ENCODE results near the gene CEBPG. TPM values are rescaled to one million over a fixed set of nuclear protein-coding genes. Genes with fewer than 3 reads are reported as not detected.

Gene CEBPG
- total RNA-seq, 1 experiment from 2014 or later, result 25.8 TPM

DNA sequence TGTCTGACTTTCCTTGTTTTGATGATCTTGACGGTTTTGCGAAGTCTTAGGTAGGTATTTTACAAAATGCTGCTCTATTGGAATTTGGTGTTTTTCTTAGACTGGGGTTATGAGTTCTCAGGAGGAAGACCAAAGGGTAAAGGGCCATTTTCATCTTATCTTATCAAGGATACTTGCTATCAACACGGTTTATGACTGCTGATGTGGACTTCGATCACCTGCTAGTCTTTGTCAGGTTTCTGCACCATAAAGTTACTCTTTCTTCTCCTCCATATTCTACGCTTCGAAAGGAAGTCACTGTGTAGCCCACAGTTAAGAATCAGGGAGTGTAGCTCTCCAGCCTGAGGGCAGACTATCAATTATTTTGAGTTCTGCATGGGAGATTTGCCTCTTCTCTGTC, 7.4 kb upstream of the CEBPG start:
- Histone ChIP-seq H3K36me3 (replicated peaks; ENCODE audit: control insufficient read depth, insufficient read depth, low read length) (no peaks in the 10 kb centered on the region), H3K27me3 (ENCODE audit: control insufficient read depth, insufficient read depth, low read length) (no peaks in the 10 kb centered on the region), H3K4me3 (ENCODE audit: insufficient read depth, low read depth, low read length) (no peak overlapping the region)
- DNase-seq, result no peak

DNA sequence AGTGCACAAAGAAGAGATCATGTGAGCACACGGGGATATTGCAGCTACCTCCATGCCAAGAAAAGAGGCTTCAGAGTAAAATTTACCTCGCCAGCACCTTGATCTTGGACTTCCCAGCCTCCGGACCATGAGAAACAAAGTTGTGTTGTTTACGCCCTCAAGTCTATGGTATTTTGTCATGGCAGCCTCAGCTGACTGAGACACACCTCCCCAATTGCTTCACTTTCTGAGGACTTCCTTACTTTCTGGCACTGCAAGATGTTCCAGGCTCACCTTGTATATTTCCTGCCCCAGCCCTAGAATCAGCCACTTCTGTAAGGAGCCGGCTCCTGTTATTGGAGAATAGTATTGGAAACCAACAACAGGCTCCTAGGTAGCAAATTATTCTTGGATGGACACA, 6.6 kb upstream of the CEBPG start:
- Histone ChIP-seq H3K36me3 (replicated peaks; ENCODE audit: control insufficient read depth, insufficient read depth, low read length) (no peaks in the 10 kb centered on the region), H3K27me3 (ENCODE audit: control insufficient read depth, insufficient read depth, low read length) (no peaks in the 10 kb centered on the region), H3K4me3 (ENCODE audit: insufficient read depth, low read depth, low read length) (no peak overlapping the region)
- no peak for DNase-seq

DNA sequence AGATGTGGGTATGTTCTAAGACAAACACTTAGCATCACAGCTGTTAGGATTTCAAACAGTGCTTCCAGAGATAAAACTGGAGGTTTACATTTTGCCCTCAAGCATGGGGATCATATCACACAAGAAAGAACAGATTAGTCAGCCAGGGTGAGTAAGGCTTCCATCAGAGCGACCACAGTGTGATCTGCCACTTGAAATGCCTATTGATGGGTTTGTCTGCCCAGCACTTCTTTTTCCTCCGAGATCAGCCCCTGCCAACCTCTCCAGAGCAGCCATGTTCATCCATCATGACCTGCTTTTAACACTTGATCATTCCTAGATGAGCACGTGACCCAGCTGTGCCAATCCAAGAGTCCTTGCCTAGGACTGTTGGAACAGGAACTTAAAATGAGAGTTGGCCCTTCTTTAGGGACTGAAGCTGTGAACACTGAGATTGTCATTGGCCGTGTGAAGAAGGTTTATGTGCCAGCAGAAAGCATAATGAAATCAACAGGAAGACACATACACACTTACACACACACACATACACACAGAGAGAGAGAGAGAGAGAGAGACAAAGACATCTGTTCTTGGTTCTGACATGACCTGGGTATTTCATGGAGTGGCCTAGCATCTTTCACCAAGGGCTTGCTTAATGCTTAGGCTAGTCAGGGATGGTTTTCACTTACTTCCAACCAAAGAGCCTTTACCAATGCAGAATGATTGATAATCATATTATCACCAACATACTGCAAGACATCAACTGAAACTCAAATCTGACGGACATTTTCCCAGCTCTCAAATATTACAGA, 5.2 kb upstream of the CEBPG start:
- DNase-seq, result no peak
- Histone ChIP-seq H3K27me3 (ENCODE audit: control insufficient read depth, insufficient read depth, low read length) (no peaks in the 10 kb centered on the region; the same call in 1 of the 2 replicates), H3K4me3 (ENCODE audit: insufficient read depth, low read depth, low read length) (no peak overlapping the region), H3K36me3 (replicated peaks; ENCODE audit: control insufficient read depth, insufficient read depth, low read length) (no peaks in the 10 kb centered on the region)

DNA sequence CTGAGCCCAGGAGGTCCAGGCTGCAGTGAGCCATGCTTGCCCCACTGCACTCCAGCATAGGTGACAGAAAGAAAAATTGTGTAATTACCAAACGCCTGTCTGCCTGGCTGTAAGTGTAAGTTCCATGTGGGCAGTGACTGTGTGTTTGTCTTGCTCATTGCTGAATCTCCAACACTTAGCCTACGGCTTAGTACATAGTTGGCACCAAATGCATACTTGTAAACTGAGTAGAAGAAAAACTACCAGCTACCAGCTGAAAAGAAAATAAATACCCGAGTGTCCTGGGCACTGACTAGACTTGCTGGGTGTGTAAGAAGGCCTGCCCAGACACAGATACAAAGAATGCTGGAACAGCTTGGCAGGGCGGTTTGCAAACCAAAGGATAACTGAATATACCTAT, 2.7 kb upstream of the CEBPG start:
- Histone ChIP-seq H3K36me3 (replicated peaks; ENCODE audit: control insufficient read depth, insufficient read depth, low read length) (no peaks in the 10 kb centered on the region), H3K27me3 (ENCODE audit: control insufficient read depth, insufficient read depth, low read length) (no peaks in the 10 kb centered on the region; the same call in 1 of the 2 replicates), H3K4me3 (ENCODE audit: insufficient read depth, low read depth, low read length) (no peak overlapping the region)
- DNase-seq, result no peak

DNA sequence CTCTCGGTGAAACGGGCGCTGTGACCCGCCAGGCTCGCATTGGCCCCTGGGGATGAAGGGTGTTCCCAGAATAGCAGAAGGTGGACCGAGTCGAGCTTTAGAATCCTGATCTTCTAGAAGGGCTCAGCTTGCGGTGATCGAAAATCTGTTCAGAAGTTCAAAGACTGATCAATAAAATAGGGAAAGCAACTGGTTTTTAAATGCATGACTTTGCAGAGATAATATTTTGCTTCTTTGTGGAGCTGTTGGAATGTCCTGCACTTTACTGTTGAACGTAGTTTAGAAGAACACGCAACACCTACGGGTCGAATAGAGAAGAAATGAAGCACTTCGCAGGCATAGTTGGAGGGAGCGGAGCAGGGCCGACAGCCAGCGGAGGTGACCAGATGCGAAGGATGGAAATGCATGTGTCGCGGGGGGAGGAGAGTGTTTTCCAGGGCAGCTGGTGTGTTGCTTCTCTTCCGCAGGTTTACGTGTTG, 766 bp downstream of the CEBPG start:
- peak overlapping the region; percentile 84 for H3K4me3 ChIP-seq (ENCODE audit: insufficient read depth, low read depth, low read length)
- DNase-seq, result peak; percentile 51

DNA sequence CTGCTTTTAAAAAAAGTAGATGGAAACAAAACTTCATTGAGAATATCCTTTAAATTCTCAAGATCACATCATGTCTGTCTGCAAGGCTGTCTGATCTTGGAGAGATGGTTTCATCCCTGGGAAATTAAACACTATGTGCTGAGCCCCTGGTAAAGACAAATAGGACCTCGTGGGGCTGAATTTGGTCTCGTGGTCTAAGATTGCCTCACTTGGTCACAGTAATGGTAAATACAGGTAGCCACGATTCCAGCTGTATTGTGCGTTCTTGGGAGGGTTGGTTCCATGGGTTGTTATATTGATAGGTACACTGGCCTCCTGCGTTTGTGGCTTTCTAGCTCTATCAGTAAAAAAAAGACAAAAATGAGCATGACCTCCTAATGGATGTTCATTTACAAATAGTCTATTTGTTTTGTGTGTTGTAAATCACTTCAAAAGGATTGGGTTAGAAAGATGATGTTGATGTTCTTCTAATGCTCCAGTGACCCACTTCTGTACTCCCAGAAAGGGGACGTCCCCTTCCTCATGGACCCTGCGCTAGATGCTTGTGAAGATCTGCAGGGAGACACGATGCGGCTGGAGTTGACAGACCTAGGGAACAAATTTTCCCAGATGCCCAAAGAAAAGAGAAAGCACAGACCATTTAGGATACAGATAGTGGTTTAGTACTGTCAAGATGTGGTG, 1.8 kb downstream of the CEBPG start:
- Histone ChIP-seq H3K4me3 (ENCODE audit: insufficient read depth, low read depth, low read length) (no peak overlapping the region), H3K27me3 (ENCODE audit: control insufficient read depth, insufficient read depth, low read length) (no peaks in the 10 kb centered on the region; the same call in 1 of the 2 replicates), H3K36me3 (replicated peaks; ENCODE audit: control insufficient read depth, insufficient read depth, low read length) (no peaks in the 10 kb centered on the region; the same call in 1 of the 2 replicates)
- no peak for DNase-seq

More for the DNA sequence above, 766 bp downstream of the CEBPG start:
- Histone ChIP-seq H3K36me3 (replicated peaks; ENCODE audit: control insufficient read depth, insufficient read depth, low read length) (no peaks in the 10 kb centered on the region), H3K27me3 (ENCODE audit: control insufficient read depth, insufficient read depth, low read length) (no peaks in the 10 kb centered on the region; the same call in 1 of the 2 replicates)

DNA sequence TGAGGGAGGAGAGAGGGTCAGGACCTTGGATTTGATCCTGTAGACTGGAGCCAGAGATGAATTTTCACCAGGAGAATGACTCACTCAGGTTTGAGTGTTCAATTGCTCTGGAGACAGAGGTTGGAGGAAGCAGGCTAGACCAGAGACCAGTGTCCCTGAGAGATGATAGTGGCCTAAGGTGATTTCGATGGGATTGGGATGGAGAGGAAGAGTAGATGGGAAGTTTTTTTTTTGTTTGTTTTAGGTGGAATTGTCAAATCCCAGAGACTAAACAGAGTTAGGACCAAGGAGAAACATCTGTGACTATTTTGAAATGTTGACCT, 2.3 kb downstream of the CEBPG start:
- Histone ChIP-seq H3K27me3 (ENCODE audit: control insufficient read depth, insufficient read depth, low read length) (no peaks in the 10 kb centered on the region; the same call in 1 of the 2 replicates), H3K36me3 (replicated peaks; ENCODE audit: control insufficient read depth, insufficient read depth, low read length) (no peaks in the 10 kb centered on the region; the same call in 1 of the 2 replicates), H3K4me3 (ENCODE audit: insufficient read depth, low read depth, low read length) (no peak overlapping the region)
- DNase-seq, result no peak

DNA sequence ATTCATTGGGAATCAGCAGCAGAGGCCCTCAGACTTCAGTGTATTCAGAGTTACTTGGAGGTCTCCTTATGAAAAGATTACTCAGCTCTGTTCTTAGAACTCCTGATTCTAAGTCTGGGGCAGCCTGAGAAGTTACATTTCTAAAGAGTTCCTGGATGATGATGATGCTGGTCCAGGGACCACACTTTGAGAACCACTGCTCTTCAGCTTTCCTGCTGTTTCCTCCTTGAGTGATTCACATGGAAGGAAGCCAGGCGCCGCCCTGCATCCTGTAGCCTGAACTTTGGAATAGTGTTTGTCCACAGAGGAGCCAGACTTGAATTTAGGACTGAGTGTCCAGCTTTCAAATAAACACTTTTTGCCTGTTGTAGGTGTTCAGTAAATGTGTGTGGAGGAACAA, 2.9 kb downstream of the CEBPG start:
- no peaks in the 10 kb centered on the region; the same call in 1 of the 2 replicates for H3K27me3 ChIP-seq (ENCODE audit: control insufficient read depth, insufficient read depth, low read length)
- no peak overlapping the region for H3K4me3 ChIP-seq (ENCODE audit: insufficient read depth, low read depth, low read length)
- no peak for DNase-seq
- H3K36me3 ChIP-seq (replicated peaks; ENCODE audit: control insufficient read depth, insufficient read depth, low read length), result peaks cover 2% of the 10 kb centered on the region

DNA sequence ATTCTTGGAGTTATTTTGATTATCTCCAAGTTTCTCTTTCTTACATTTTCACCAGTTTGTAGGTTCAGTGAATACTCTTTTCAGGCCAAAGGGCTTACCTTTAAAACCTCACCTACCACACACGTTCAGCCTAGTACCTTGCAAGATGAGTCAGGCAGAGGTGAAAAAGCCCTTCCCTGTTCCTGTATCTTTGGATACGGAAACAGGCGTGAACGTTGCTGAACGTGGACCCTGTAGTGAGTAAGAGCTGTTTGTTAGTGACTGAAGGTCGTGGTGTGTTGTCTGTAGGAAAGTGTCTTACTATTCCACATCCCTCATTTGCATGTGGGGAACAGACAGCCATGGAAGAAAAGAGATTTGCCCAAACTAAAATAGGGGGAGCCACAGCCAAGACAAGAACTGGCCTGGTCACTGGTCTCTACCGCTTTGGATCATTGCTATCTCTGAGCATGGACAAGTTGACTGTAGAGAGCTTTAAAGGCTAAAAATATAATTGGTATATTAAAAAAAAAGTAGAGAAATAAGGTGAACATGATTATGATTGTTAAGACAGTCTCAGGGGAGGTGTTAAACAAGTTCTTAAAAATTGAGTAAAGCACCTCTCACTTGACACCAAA, 3.5 kb downstream of the CEBPG start:
- H3K4me3 ChIP-seq (ENCODE audit: insufficient read depth, low read depth, low read length), result no peak overlapping the region
- DNase-seq, result no peak

DNA sequence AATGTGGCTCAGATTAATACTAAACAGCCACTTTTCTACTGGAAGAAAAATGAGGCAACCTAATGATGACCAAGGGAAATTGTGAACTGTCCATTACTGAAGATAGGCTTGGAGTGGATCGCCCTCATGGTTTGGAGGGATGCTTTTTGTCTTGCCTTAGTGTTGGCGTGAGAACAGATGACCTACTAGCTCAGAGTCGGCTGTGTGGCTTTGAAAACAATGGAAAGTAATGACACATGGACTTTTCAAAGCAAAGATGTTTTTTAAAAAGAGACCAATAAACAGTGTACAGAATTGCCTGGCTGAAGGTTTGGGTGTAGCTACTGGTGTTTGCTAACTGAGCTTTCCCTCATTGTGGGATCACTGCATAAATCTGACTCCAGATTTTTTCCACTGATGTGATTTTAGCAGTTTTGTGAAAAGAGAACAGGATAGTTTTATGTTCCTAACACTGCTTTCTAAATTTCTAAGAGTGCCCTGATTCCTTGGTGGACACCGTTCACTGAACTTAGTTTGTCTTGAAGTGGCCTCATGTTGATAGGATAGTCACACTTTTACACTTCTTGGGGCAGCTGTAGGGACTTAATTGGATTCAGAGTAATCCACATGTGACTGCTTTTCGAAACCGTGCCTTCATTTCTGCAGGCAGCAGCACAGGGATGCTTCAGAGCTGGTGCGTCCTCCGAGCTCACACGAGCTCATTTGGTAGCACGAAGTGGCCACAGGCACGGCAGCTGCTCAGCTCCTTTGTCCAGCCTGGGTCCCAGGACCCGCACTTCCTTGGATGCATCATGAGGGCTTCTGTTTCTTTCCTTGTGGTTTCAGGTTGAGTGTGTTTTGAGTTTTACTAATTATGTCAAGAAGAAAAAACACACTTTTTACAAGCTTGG, 4.3 kb downstream of the CEBPG start:
- Histone ChIP-seq H3K27me3 (ENCODE audit: control insufficient read depth, insufficient read depth, low read length) (no peaks in the 10 kb centered on the region; the same call in 1 of the 2 replicates), H3K36me3 (replicated peaks; ENCODE audit: control insufficient read depth, insufficient read depth, low read length) (peaks cover 2% of the 10 kb centered on the region), H3K4me3 (ENCODE audit: insufficient read depth, low read depth, low read length) (no peak overlapping the region)
- DNase-seq, result no peak

More for the DNA sequence above, 3.5 kb downstream of the CEBPG start:
- H3K36me3 ChIP-seq (replicated peaks; ENCODE audit: control insufficient read depth, insufficient read depth, low read length), result peaks cover 2% of the 10 kb centered on the region
- no peaks in the 10 kb centered on the region; the same call in 1 of the 2 replicates for H3K27me3 ChIP-seq (ENCODE audit: control insufficient read depth, insufficient read depth, low read length)

DNA sequence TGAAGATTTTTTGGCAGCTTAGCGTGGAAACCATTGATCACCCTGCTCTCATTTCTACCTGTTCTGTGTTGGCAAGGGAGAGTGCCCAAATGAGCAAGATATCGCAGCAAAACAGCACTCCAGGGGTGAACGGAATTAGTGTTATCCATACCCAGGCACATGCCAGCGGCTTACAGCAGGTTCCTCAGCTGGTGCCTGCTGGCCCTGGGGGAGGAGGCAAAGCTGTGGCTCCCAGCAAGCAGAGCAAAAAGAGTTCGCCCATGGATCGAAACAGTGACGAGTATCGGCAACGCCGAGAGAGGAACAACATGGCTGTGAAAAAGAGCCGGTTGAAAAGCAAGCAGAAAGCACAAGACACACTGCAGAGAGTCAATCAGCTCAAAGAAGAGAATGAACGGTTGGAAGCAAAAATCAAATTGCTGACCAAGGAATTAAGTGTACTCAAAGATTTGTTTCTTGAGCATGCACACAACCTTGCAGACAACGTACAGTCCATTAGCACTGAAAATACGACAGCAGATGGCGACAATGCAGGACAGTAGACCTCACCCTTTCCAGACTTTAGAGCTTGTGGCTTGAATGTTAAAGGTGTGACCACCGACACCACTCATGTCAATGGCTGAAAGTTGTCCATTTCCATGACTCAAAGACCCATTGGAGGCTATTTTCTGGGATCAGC, 5.8 kb downstream of the CEBPG start:
- H3K36me3 ChIP-seq (replicated peaks; ENCODE audit: control insufficient read depth, insufficient read depth, low read length), result peaks cover 2% of the 10 kb centered on the region
- H3K4me3 ChIP-seq (ENCODE audit: insufficient read depth, low read depth, low read length), result no peak overlapping the region
- no peak for DNase-seq
- no peaks in the 10 kb centered on the region for H3K27me3 ChIP-seq (ENCODE audit: control insufficient read depth, insufficient read depth, low read length)

DNA sequence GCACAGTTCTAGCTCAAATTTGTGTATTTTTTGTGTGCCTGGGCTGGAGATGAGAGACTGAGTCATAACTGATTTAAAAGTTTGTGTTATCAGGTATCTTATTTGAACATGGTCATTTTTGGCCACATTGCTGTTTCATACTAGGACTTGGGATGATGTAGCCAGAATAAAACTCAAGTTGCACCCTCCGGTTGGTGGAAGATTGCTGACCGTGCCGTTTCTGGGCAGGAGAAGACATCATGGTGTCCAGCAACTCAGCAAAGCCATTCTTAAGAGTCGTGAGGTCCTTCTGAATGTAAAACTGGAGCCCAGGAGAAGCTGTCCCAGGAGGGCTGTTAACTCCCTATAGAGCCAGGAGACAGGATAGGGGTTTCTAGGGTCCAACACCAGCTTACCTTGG, 7.6 kb downstream of the CEBPG start:
- DNase-seq, result no peak
- H3K36me3 ChIP-seq (replicated peaks; ENCODE audit: control insufficient read depth, insufficient read depth, low read length), result peaks cover 2% of the 10 kb centered on the region
- no peak overlapping the region for H3K4me3 ChIP-seq (ENCODE audit: insufficient read depth, low read depth, low read length)
- H3K27me3 ChIP-seq (ENCODE audit: control insufficient read depth, insufficient read depth, low read length), result no peaks in the 10 kb centered on the region

DNA sequence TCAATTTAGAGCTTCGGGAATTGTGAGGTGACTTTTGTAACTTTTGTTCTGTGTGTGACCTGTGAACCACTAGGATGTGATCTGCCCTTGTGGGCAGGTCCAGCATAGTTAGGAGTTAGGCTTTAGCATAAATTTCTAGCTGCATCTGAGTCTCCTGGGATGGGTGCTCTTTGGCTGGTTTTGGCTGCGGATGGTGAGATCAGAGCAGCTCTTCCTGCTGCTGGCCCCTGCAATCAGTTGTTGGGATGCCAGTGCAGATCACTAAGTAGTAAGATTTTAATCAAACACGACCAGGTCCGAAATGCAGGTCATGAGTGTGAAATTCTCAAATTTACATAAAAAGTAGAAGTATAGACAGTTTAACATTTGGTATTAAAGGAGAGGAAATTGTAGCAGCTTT, 8.5 kb downstream of the CEBPG start:
- DNase-seq, result no peak
- Histone ChIP-seq H3K4me3 (ENCODE audit: insufficient read depth, low read depth, low read length) (no peak overlapping the region), H3K36me3 (replicated peaks; ENCODE audit: control insufficient read depth, insufficient read depth, low read length) (peaks cover 2% of the 10 kb centered on the region), H3K27me3 (ENCODE audit: control insufficient read depth, insufficient read depth, low read length) (no peaks in the 10 kb centered on the region)

Data from H7 (cell line).